HG02763 (cell line): ENCODE measurements around the gene WTIP.
"Not testable (repeated sequence)": the region's sequence is repeated elsewhere in the genome, so short reads cannot be mapped to it uniquely, and the experiment has no call there.

ENCODE experiments used
- ATAC-seq: cut with Tn5 transposase; IDR thresholded peaks from one replicate; pipeline ENCODE4 v1.9.1; 2021; ENCODE audit warnings: mild to moderate bottlenecking, moderate library complexity; ENCODE audit not compliant: unreplicated experiment

The WTIP gene

DNA sequence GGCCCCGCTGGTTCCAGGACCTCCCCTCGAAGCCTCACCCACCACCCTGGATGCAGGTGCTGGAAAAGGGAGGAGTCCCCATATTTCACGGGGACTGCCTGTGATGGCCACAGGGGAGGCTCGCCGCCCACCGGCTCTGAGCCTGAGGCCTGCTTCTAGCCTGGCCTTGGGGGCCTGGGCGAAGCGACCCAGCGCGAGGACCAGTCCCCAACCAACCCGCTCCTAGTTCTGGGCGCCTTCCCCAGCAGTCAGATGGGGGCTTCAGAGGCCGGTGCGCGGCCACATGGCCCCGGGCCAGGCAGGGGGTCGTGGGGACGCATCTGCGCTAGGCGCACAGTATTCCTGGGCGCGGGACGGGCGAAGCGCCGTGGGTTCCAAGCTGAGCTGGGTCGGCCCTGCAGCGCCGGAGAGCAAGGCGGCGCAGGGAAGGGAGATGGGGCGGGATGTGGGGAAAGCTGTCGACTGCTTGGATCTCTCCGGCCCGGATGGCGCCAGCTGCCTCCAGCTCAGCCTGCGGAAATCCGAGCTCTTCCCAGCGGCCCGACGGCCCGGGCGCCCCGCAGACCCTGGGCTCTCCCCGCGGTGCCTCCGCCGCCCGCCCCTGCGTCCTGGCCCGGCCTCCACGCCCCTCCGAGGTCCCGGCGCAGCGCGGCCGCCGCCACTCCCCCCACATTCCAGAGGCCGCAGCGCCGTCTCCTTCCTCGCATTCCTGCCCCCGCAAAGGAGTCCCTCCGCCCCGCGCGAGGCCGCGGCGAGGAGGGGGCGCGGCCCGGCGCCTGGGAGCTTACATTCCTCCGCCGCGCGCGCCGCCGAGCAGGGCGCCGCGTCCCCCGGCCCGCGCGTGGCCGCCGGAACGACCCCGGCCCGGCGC, at the start of gene WTIP:
Gene WTIP, plus strand, starts transcription at position 788 of the 871 bp plus-strand sequence. CDS start 217 bp downstream, outside the sequence.
- ATAC-seq: no peak

- ATAC-seq: no peak
These were observed 48.8 kb upstream of the WTIP start for GRCh38 chr19:34432797-34433196.

DNA sequence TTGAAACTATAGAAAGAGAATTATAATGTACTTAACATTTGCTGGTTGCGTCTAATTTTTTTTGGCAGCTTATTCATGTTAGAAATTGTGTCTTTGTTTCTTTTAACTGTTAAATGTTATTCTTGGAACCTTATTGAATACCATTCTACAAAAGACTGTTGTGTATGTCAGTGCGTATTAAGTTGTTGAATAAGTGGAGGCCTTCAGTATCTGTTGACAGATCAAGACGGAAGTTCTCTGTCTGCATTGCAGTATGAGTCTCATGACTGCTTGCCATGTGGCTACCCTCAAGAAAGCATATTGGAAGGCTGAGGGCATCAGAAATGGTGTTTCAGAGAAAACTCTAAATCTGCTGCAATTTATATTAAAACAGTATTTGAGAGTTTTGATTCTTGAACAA, 44.8 kb upstream of the WTIP start:
- no peak for ATAC-seq

DNA sequence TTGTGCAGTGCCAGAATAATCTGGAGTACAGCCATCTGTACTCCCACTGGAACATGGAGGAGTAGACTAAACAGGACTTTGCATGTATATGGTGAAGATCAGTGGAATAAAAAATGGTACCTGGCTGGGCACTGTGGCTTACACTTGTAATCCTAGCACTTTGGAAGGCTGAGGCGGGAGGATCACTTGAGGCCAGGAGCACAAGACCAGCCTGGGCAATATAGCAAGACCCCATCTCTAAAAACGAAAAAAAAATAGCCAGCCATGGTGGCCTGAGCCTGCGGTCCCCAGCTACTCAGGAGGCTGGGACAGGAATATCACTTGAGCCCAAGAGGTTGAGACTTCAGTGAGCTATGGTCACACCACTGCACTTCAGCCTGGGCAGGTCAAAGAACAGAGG, 33.4 kb upstream of the WTIP start:
- no peak for ATAC-seq

GRCh38 chr19:34452723-34453122, 28.8 kb upstream of the WTIP start:
- no peak for ATAC-seq

GRCh38 chr19:34454091-34454490, 27.5 kb upstream of the WTIP start:
- no peak for ATAC-seq

GRCh38 chr19:34454685-34455084, 26.9 kb upstream of the WTIP start:
- no peak for ATAC-seq

GRCh38 chr19:34455783-34456480, 25.6 kb upstream of the WTIP start:
- ATAC-seq: not testable (repeated sequence)

DNA sequence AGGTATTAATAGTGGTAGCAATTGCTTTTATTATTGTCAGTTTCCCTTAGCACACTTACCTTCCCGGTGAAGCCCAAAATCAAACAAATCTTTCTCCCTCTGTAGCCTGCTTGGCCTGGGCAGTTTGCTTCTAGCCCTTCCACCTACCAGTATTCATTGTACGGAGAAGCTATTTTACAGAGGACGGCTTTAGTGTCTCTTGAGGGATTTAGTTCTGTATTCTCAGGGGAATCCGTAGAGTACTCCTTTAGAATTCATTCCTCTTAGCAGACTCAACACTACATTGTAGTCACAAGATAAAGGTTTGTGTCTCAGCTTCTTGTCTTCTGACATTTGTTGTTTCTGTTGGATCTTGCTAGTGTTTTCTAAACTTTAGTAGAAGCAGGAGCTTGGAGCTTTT, 24.1 kb upstream of the WTIP start:
- ATAC-seq: no peak

DNA sequence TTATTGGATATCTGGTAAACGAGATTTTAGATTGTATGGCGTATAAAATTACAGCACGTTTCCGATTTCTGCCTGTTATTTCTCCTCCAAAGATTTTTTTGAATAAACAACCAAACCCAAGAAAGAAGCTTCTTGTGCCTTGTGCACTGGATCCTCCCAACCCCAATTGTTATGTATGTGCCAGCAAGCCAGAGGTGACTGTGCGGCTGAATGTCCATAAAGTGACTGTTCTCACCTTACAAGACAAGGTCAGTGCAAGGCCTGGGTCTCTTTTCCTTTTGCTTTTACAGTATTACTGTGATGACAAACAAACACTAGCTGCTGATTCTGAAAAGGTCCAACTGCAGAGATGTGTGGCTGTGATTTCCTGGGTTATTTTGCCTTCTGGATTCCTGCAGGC, 22.9 kb upstream of the WTIP start:
- no peak for ATAC-seq

DNA sequence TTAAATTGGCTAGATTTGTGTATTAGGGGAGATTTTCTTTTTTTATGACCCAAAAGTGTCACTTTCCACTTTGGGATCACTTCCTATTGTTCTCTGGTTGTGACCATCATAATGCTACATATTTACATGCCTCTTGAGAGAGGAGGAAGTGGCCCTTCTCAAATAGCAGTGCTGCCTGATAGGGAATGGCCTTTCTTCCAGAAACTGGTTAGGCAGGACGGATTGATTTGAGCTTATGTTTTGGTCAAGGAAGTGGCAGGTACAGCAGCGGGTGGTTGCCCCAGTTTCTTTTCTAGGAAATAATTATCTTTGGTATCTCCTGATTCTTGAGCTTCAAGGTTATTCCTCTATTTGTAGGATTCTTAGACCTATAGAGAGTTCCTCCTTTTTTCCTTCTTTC, 21.9 kb upstream of the WTIP start:
- ATAC-seq: no peak

DNA sequence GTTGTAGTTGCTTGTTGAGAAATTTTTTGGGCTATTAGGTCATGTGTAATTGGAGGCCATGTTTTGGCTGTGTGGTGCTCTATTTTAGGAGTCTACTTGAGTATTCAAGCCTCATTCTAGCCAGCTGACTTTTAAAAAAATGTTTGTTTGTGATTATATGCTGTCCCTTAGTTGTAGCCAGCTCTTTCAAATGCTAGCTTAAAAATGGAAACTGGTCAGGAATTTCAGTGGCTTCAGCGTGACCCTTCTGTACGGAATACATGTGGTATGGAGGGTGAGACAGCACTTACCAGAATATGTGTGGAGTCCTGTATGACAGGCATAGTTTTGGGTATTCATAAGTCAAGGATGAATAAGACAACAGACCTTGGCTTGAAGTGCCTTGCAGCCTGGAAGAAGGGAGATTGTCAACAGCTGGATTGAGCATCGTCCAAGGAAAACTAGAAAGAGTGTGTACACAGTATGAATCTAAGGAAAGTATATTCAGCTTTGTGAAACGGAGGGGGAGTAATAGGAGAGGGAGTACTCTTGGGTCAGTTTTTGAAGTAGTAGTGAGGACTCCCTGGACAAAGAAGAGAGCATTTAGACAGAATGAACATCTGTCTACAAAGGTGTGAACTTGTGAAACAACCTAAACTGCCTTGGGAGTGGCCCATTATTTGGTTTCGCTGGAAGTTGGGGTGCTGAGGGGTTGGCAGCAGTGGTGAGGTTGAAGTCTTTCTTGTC, 20.0 kb upstream of the WTIP start:
- no peak for ATAC-seq

- ATAC-seq: not testable (repeated sequence)
These were observed 16.8 kb upstream of the WTIP start for GRCh38 chr19:34464785-34465184.

DNA sequence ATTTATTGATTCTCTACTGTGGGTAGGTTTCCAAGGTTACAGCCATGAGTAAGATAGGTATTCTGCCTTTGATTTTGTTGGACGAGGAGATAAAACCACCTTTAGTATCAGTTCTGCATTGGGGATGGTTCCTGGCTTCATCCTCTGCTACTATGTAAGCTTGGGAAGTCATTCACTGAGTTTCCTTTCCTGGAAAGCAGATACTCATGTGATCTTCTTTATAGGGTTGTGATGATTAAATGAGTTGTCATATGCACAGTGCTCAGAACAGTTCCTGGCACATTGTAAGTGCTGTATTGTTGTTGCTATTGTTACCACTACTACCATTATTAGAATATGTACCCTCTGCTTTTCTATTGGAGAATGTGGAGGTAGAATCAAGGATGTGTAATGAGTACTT, 13.1 kb upstream of the WTIP start:
- no peak for ATAC-seq

DNA sequence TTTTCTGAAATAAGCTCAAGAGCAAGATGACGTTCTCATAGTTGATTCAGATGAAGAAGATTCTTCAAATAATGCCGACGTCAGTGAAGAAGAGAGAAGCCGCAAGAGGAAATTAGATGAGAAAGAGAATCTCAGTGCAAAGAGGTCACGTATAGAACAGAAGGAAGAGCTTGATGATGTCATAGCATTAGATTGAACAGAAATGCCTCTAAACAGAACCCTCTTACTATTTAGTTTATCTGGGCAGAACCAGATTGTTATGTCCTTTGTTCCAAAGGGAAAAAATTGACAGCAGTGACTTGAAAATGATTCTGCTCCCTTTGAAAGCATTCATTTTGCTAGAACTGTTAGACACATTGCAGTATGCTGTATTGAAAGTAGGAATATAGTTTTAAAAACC, 12.5 kb upstream of the WTIP start:
- ATAC-seq: not testable (repeated sequence)

DNA sequence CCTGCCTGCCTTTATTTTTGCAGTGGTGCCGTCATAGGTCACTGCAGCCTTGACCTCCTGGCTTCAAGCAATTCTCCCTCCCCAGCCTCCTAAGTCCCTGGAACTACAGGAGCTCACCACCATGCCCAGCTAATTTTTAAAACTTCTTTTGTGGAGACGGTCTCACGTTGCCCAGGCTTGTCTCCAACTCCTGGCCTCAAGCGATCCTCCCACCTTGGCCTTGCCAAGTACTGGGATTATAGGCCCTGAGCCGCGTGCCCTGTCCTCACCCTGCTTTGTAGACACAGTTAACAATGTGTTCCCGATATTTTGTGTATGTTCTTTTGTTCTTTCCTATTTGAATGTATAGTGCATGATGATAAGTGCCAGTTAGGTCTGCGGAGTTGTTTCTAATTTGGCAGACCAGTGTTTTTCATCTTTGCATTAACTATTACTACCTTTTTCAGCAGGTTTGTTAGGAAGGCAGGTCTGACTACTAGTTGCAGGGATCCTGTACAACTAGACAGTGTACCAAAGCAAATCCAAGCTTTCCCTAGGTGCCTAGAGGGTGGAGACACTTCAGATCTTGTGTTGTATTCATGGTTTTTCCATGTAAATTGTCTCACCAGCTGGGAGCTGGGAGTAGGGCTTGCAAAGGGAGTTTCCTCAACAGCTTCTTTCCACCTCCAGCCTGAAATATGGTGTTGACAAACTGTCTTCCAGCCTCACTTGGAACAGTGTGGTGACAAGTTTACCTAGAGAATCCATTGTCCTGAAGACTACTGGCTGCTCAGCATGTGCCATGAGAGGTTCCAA, 9.5 kb upstream of the WTIP start:
- no peak for ATAC-seq

- ATAC-seq: no peak
These were observed 7.1 kb upstream of the WTIP start for GRCh38 chr19:34474233-34474989.

DNA sequence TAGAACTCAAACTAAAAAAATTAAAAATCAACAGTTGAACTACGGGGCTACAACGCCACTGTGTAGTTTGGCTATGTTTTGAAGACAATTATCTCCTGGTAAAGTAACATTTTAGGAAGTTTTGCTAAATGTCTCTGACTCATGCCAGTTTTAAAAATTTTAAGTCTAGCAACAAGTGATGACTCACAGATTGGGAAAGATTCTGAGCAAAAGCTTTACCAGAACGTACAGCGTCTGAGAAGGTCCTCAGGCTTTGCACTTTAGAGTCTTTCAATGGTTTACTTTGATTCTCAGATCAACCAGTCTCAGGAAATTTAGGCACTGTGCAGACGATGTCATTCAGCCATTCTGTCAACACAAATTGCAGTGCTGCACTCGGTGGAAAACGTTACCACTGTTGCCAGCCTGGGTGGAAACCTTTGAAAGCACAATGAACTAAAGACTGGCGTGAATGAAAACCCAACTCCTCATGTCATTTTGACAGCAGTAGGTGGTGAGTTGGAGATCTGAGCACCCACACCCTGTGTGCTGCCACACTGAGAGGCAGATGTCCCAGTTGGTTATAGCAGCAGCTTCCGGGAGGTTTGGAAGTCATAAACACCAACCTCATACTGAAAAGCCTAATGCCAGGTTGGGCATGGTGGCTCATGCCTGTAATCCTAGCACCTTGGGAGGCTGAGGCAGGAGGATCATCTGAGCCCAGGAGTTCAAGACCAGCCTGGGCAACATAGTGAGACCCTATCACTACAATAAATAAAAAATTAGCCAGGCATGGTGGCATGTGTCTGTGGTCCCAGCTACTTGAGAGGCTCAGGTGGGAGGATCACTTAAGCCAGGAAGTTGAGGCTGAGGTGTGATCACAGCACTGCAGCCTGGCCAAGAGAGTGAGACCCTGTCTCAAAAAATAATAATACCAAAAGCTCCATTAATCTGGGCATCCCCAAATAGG, 6.3 kb upstream of the WTIP start:
- ATAC-seq: no peak
